ENCODE data around the gene VPS35L. TPM values are rescaled to one million over a fixed set of nuclear protein-coding genes. Genes with fewer than 3 reads are reported as not detected.
"Not testable (repeated sequence)": the region's sequence is repeated elsewhere in the genome, so short reads cannot be mapped to it uniquely, and the experiment has no call there.

The VPS35L gene
- total RNA-seq, 1 donor from 2014 or later = 51.9 TPM

DNA sequence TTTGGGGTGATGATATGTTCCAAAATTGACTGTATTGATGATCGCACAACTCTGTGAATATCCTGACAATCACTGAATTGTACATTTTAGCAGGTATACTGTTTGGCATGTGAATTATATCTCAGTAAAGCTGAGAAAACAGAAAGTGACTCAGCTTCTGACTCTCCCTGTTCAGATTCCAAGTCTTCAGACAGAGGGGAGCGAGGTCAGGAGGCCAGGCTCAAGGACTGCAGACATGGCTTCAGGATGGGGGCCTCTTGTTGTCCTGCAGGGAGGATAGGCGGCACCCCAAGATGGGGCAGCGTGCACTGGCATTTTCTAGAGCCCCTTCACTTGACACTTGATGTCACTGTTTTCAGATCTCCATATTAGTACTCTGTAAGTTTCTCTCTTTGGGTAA, 116.9 kb downstream of the VPS35L start:
- Histone ChIP-seq H3K27me3 (no peaks in the 10 kb centered on the region), H3K4me1 (no peaks in the 10 kb centered on the region), H3K36me3 (peaks cover 30% of the 10 kb centered on the region), H3K27ac (no peak overlapping the region), H3K9me3 (no peaks in the 10 kb centered on the region), H3K4me3 (no peak overlapping the region)
- intact Hi-C loops (cut with DNase I) = no loop called here
- ATAC-seq = no peak
- TF ChIP-seq, protein P1, sequence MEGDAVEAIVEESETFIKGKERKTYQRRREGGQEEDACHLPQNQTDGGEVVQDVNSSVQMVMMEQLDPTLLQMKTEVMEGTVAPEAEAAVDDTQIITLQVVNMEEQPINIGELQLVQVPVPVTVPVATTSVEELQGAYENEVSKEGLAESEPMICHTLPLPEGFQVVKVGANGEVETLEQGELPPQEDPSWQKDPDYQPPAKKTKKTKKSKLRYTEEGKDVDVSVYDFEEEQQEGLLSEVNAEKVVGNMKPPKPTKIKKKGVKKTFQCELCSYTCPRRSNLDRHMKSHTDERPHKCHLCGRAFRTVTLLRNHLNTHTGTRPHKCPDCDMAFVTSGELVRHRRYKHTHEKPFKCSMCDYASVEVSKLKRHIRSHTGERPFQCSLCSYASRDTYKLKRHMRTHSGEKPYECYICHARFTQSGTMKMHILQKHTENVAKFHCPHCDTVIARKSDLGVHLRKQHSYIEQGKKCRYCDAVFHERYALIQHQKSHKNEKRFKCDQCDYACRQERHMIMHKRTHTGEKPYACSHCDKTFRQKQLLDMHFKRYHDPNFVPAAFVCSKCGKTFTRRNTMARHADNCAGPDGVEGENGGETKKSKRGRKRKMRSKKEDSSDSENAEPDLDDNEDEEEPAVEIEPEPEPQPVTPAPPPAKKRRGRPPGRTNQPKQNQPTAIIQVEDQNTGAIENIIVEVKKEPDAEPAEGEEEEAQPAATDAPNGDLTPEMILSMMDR (IDR thresholded peaks at IDR 0.05) = no peak
- no peak for DNase-seq

DNA sequence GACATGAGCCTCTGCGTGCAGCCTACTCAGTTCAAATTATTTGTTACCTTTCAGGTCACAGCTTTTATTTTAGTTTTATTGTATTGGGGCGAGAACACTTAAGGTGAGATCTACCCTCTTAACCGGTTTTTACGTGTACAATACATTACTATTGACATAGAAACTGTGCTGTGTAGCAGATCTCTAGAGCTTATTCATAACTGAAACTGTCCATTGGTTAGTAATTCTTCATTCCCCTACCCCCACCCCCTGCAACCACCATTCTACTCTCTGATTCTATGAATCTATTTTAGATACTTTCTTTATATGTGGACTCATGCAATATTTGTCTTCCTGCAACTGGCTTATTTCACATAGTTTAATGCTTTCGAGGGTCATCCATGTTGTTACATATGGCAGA, 119.0 kb downstream of the VPS35L start:
- H3K4me3 ChIP-seq = no peak overlapping the region
- ATAC-seq (no peak), DNase-seq (no peak)
- intact Hi-C loops (cut with DNase I) = no loop called here
- H3K9me3 ChIP-seq = no peaks in the 10 kb centered on the region
- H3K27me3 ChIP-seq = no peaks in the 10 kb centered on the region
- no peaks in the 10 kb centered on the region for H3K4me1 ChIP-seq
- TF ChIP-seq, protein P1 (IDR thresholded peaks at IDR 0.05) = no peak
- no peak overlapping the region for H3K27ac ChIP-seq
- H3K36me3 ChIP-seq = peaks cover 22% of the 10 kb centered on the region

DNA sequence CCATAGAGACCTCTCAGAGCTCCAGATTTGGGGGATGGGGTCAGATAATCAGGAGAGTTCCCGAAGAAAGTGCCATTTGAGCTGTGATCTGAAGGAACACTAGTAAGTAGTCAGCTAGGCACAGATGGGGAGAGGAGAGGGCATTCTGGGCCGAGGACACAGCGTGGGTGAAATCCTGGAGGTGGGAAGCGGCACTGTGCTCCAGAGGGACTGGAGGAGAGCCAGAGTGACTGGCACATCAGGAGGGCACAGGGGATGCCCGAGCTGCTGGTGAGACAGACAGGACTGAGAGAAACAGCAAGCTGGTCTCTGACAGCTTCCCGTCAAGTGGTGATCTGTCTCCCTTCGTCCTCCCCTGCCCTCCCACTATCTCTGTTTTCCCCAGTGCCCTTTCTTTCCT, 121.9 kb downstream of the VPS35L start:
- no peak for DNase-seq
- Histone ChIP-seq H3K36me3 (peaks cover 13% of the 10 kb centered on the region), H3K4me1 (no peaks in the 10 kb centered on the region), H3K9me3 (no peaks in the 10 kb centered on the region), H3K27me3 (no peaks in the 10 kb centered on the region), H3K4me3 (no peak overlapping the region), H3K27ac (no peak overlapping the region)
- intact Hi-C loops (cut with DNase I) = no loop called here
- no peak for ATAC-seq
- TF ChIP-seq, protein P1 (IDR thresholded peaks at IDR 0.05) = no peak

DNA sequence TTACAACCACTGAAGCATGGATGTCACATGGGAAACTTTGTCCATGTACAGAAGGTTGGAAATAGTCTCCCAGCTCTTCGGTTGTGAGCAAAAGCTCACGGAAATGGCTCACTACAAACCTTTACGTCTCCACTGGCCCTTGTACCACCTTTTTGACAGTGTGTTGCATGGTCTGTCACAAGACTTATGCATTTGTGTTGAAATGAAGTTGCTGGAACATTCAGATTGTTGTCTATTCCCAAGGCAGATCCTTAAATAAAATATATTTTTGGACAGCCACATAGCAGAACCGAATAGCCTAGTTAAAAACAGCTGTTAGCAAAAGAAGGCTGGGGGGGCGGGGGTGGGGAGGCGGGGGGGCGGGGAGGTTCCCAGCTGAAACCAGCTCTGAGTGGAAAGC, 123.3 kb downstream of the VPS35L start:
- DNase-seq (no peak), ATAC-seq (no peak)
- Histone ChIP-seq H3K27ac (no peak overlapping the region), H3K27me3 (no peaks in the 10 kb centered on the region), H3K4me3 (no peak overlapping the region), H3K9me3 (no peaks in the 10 kb centered on the region), H3K36me3 (peaks cover 16% of the 10 kb centered on the region), H3K4me1 (no peaks in the 10 kb centered on the region)
- intact Hi-C loops (cut with DNase I) = no loop called here
- TF ChIP-seq, protein P1 (IDR thresholded peaks at IDR 0.05) = no peak

DNA sequence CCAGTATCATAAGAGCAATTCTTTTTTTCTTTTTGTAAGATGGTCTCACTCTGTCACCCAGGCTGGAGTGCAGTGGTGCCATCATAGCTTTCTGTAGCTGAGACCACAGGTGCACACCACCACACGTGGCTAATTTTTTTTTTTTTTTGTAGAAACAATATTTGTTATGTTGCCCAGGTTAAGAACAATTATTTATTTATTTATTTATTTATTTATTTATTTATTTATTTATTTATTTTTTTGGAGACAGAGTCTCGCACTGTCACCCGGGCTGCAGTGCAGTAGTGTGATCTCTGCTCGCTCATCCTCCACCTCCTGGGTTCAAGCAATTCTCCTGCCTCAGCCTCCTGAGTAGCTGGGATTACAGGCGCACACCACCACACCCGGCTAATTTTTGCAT, 123.8 kb downstream of the VPS35L start:
- ATAC-seq; intact Hi-C loops (cut with DNase I): not testable (repeated sequence)

DNA sequence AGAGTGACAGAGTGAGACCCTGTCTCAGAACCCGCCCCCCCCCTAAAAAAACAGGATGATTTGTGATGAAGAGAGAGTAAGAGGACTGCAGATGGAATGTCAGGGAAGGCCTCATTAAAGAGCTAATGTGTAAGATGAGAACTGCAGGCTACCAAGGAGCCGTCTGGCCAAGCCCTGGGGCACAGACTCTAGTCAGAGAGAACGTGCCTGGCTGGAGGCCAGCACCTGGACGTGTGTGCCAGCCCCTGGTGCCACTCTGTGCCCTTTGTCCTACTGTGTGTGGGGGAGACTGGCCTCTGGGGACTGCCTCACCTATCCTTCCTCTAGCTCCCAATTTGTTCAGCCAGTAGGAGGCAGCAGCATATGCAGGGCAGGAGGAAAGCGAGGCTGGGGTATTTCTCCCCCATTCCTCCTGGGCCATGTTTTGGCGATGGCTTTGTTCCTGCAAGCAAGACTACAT, 125.4 kb downstream of the VPS35L start:
- no peak for DNase-seq
- H3K27ac ChIP-seq = no peak overlapping the region

More for the DNA sequence above, 123.8 kb downstream of the VPS35L start:
- not testable (repeated sequence) for H3K9me3 ChIP-seq, H3K27me3 ChIP-seq, H3K27ac ChIP-seq, DNase-seq, H3K4me1 ChIP-seq, H3K4me3 ChIP-seq
- H3K36me3 ChIP-seq = peaks cover 21% of the 10 kb centered on the region

More for the DNA sequence above, 125.4 kb downstream of the VPS35L start:
- TF ChIP-seq, protein P1 (IDR thresholded peaks at IDR 0.05) = peak; percentile 6
- Histone ChIP-seq H3K4me1 (no peaks in the 10 kb centered on the region), H3K27me3 (no peaks in the 10 kb centered on the region), H3K9me3 (no peaks in the 10 kb centered on the region), H3K4me3 (no peak overlapping the region), H3K36me3 (peaks cover 30% of the 10 kb centered on the region)
- intact Hi-C loops (cut with DNase I) = loop anchor here (5.0 kb wide), 1 partner anchor 41 kb away; no protein-coding TSS in a partner anchor
- ATAC-seq = peak; percentile 32

Measured in upper lobe of right lung (tissue), 1 donor.